ENCODE results near the gene SLC4A5. TPM values are rescaled to one million over a fixed set of nuclear protein-coding genes. Genes with fewer than 3 reads are reported as not detected.

The SLC4A5 gene
- total RNA-seq, 2 donors from 2014 or later = 2.2 to 9.5 TPM

DNA sequence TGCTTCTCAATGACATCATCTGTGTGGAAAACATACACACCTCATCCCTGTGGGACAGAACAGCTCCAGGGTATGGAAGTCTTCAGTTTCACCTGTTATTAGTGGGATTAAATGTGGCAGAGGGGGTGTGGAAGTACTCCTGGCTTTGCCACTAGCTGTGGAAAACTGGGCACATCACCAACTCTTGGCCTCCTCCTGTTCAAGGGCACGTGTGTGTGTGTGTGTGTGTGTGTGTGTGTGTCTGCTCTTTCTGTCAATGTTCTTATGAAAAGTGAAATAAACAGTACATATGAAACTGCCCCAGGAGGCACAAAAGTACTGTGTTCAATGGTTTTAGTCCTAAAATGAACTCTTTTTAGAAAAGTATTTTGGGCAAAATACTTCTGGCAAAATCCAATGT, 78.9 kb downstream of the SLC4A5 start:
- Histone ChIP-seq H3K27ac (no peak overlapping the region), H3K36me3 (no peaks in the 10 kb centered on the region)
- TF ChIP-seq, protein P1, sequence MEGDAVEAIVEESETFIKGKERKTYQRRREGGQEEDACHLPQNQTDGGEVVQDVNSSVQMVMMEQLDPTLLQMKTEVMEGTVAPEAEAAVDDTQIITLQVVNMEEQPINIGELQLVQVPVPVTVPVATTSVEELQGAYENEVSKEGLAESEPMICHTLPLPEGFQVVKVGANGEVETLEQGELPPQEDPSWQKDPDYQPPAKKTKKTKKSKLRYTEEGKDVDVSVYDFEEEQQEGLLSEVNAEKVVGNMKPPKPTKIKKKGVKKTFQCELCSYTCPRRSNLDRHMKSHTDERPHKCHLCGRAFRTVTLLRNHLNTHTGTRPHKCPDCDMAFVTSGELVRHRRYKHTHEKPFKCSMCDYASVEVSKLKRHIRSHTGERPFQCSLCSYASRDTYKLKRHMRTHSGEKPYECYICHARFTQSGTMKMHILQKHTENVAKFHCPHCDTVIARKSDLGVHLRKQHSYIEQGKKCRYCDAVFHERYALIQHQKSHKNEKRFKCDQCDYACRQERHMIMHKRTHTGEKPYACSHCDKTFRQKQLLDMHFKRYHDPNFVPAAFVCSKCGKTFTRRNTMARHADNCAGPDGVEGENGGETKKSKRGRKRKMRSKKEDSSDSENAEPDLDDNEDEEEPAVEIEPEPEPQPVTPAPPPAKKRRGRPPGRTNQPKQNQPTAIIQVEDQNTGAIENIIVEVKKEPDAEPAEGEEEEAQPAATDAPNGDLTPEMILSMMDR (IDR thresholded peaks at IDR 0.05) = no peak

DNA sequence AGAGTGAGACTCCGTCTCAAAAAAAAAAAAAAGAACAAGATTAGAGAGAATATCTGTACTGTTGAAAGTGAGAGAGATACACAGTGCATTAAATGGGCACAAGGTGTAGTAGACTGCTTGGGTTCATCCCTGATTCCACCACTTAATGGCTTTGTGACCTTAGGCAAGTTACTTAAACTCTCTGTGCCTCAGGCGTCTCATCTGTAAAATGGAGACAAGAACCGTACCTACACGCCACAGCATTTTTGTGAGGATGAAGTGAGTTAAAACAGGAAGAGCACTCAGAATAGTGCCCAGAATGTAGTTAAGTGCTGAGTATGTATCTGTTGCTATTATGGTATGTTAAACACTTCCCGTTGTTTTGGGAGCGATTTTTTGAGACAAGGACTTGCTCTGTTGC, 80.5 kb downstream of the SLC4A5 start:
- TF ChIP-seq, protein P1 (IDR thresholded peaks at IDR 0.05) = no peak

More for the DNA sequence above, 78.9 kb downstream of the SLC4A5 start:
- no peak for DNase-seq (ENCODE audit: low spot score)
- peaks cover 0 to 4% of the 10 kb centered on the region in 2 donors for H3K4me1 ChIP-seq (ENCODE audit: control insufficient read depth in 1 of 2, low read depth in 2 of 2)
- no peak overlapping the region for H3K4me3 ChIP-seq
- H3K9me3 ChIP-seq = no peaks in the 10 kb centered on the region
- ATAC-seq (ENCODE audit: insufficient number of reproducible peaks, low FRiP score, low read depth) = no peak
- H3K27me3 ChIP-seq (replicated peaks; ENCODE audit: insufficient read depth) = no peaks in the 10 kb centered on the region

DNA sequence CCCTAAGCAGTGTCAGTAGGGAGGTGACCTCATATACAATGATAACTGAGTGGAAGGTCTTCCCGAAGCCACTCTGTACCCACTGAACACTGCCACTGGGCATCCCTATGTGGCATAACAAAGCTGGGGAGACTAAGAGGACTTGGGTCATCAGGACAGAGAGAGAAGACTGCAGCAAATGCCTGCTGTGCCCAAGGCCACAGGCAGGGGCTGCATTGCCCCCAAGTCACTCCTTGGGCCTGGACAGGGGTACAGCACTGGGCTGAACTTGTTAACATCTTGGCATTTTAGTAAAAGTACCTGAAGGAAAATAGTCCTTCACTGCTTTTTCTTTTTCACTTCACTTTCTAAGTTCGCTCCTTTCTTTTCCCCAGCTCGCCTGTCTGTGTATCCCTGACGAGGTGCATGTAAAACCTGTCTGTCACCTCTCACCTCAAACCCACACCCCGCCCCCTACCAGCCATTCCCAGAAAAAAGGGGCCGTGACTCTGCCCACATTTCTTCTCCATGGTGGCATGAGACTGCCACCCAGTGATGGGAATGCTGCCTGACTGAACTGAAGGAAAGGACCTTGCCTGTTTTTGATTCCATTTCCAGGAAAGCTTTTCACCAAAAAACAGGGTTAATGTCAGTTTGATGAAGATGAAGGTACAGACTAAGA, 81.9 kb downstream of the SLC4A5 start:
- TF ChIP-seq, protein P1 (IDR thresholded peaks at IDR 0.05) = peak; percentile 57
- Histone ChIP-seq H3K4me3 (no peak overlapping the region), H3K27ac (peak overlapping the region in 1 of 2 donors; percentile 15), H3K36me3 (no peaks in the 10 kb centered on the region), H3K9me3 (no peaks in the 10 kb centered on the region), H3K27me3 (replicated peaks; ENCODE audit: insufficient read depth) (no peaks in the 10 kb centered on the region), H3K4me1 (ENCODE audit: control insufficient read depth in 1 of 2, low read depth in 2 of 2) (peaks cover 0 to 4% of the 10 kb centered on the region in 2 donors)
- ATAC-seq (ENCODE audit: insufficient number of reproducible peaks, low FRiP score, low read depth) (no peak), DNase-seq (ENCODE audit: low spot score) (no peak)

More for the DNA sequence above, 80.5 kb downstream of the SLC4A5 start:
- no peak overlapping the region for H3K4me3 ChIP-seq
- no peak for ATAC-seq (ENCODE audit: insufficient number of reproducible peaks, low FRiP score, low read depth)
- H3K4me1 ChIP-seq (ENCODE audit: control insufficient read depth in 1 of 2, low read depth in 2 of 2) = peaks cover 0 to 4% of the 10 kb centered on the region in 2 donors
- H3K9me3 ChIP-seq = no peaks in the 10 kb centered on the region
- H3K36me3 ChIP-seq = no peaks in the 10 kb centered on the region
- H3K27ac ChIP-seq = no peak overlapping the region
- H3K27me3 ChIP-seq (replicated peaks; ENCODE audit: insufficient read depth) = no peaks in the 10 kb centered on the region
- no peak for DNase-seq (ENCODE audit: low spot score)

DNA sequence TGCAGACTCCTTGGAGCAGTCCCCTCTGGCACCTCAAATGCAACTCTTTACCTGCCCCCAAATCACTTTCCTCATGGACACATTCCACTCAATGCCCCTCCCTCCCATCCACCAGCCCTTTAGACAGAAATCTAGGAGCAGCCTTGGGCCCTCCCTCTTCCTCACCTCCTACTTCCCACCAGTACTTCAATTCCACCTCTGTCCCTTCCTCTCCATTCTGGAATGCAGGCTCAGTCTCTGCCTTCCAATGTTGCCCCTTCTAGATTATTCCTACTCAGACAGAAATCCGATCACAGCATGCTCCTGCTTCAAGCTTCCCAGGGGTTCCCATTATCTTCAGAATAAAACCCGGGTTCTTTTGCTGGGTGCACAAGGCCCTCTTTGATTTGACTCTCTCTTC, 82.7 kb downstream of the SLC4A5 start:
- Histone ChIP-seq H3K27ac (no peak overlapping the region), H3K4me1 (ENCODE audit: control insufficient read depth in 1 of 2, low read depth in 2 of 2) (peaks cover 0 to 4% of the 10 kb centered on the region in 2 donors), H3K36me3 (no peaks in the 10 kb centered on the region), H3K4me3 (no peak overlapping the region), H3K9me3 (no peaks in the 10 kb centered on the region), H3K27me3 (replicated peaks; ENCODE audit: insufficient read depth) (no peaks in the 10 kb centered on the region)
- ATAC-seq (ENCODE audit: insufficient number of reproducible peaks, low FRiP score, low read depth) = no peak
- TF ChIP-seq, protein P1 (IDR thresholded peaks at IDR 0.05) = no peak
- DNase-seq (ENCODE audit: low spot score) = no peak

DNA sequence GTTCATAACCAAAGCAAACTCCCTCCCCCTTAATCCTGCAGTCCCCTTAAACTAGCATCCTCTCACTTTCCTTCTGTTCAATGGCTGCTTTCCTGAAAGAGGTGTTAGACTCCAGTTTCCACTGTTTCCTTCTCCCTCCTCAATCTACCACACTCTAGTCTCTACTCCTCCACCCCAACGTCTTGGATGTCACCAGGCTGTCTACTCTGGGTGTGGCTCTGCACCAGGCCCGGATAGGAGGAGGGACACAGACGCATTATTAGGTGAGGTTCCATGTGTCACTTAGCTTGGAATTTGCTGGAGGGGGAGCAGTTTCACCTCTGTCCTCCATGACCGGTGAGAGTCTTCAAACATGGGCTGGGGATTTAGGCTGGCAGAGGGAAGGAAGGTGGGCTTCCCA, 83.5 kb downstream of the SLC4A5 start:
- Histone ChIP-seq H3K27me3 (replicated peaks; ENCODE audit: insufficient read depth) (no peaks in the 10 kb centered on the region), H3K4me3 (no peak overlapping the region), H3K27ac (no peak overlapping the region), H3K4me1 (ENCODE audit: control insufficient read depth in 1 of 2, low read depth in 2 of 2) (peaks cover 0 to 4% of the 10 kb centered on the region in 2 donors), H3K9me3 (no peaks in the 10 kb centered on the region), H3K36me3 (no peaks in the 10 kb centered on the region)
- DNase-seq (ENCODE audit: low spot score) (no peak), ATAC-seq (ENCODE audit: insufficient number of reproducible peaks, low FRiP score, low read depth) (no peak)
- TF ChIP-seq, protein P1 (IDR thresholded peaks at IDR 0.05) = no peak
